Measurements from ENCODE around the gene DIPK1B. TPM values are rescaled to one million over a fixed set of nuclear protein-coding genes. Genes with fewer than 3 reads are reported as not detected.

The DIPK1B gene
- total RNA-seq, 1 donor from 2014 or later, result 293 TPM

DNA sequence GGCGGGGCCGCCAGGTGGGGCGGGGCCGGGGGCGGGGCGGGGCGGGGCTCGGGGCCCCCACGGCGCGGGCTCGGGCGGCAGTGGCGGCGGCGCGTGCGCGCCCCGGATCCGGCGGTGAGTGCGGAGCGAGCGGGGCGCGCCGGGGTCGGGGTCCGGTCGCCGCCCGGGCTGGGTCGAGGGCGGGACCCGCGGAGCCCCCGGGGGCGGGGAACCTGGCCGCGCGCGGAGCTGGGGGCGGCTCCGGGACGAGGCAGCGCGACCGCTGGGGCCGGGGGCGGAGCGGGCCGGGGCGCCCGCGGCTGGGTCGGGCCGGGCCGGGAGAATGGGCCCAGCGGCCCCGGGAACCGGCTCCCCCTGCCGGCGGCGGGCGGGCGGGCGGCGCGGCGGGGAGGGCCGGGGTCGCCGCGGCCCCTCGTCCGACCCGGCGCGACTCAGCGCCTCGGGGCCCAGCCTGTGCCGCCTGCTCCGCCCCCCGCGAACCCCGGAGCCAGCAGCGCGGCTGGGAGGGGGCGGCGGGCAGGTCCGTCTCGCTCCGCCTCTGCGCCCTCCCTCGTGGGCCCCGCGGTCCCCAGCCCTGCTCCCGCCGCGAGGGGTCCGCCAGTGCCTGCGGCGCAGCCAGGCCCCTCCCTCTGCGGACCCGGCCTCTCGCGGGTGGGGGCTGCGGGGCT is 46.5 kb upstream of the DIPK1B start:
- Mint-ChIP-seq H3K9me3 (ENCODE audit: unreplicated experiment) (no peaks in the 10 kb centered on the region), H3K36me3 (ENCODE audit: low read depth, unreplicated experiment) (peaks cover 34% of the 10 kb centered on the region), H3K4me1 (ENCODE audit: unreplicated experiment) (peaks cover 8% of the 10 kb centered on the region), H3K27ac (ENCODE audit: unreplicated experiment) (no peak overlapping the region), H3K27me3 (ENCODE audit: unreplicated experiment) (peaks cover 58% of the 10 kb centered on the region), H3K4me3 (ENCODE audit: unreplicated experiment) (no peak overlapping the region)
- TF ChIP-seq, protein P1, sequence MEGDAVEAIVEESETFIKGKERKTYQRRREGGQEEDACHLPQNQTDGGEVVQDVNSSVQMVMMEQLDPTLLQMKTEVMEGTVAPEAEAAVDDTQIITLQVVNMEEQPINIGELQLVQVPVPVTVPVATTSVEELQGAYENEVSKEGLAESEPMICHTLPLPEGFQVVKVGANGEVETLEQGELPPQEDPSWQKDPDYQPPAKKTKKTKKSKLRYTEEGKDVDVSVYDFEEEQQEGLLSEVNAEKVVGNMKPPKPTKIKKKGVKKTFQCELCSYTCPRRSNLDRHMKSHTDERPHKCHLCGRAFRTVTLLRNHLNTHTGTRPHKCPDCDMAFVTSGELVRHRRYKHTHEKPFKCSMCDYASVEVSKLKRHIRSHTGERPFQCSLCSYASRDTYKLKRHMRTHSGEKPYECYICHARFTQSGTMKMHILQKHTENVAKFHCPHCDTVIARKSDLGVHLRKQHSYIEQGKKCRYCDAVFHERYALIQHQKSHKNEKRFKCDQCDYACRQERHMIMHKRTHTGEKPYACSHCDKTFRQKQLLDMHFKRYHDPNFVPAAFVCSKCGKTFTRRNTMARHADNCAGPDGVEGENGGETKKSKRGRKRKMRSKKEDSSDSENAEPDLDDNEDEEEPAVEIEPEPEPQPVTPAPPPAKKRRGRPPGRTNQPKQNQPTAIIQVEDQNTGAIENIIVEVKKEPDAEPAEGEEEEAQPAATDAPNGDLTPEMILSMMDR (IDR thresholded peaks at IDR 0.05; ENCODE audit: unreplicated experiment), result no peak
- DNase-seq (ENCODE audit: low spot score), result peak; percentile 58

DNA sequence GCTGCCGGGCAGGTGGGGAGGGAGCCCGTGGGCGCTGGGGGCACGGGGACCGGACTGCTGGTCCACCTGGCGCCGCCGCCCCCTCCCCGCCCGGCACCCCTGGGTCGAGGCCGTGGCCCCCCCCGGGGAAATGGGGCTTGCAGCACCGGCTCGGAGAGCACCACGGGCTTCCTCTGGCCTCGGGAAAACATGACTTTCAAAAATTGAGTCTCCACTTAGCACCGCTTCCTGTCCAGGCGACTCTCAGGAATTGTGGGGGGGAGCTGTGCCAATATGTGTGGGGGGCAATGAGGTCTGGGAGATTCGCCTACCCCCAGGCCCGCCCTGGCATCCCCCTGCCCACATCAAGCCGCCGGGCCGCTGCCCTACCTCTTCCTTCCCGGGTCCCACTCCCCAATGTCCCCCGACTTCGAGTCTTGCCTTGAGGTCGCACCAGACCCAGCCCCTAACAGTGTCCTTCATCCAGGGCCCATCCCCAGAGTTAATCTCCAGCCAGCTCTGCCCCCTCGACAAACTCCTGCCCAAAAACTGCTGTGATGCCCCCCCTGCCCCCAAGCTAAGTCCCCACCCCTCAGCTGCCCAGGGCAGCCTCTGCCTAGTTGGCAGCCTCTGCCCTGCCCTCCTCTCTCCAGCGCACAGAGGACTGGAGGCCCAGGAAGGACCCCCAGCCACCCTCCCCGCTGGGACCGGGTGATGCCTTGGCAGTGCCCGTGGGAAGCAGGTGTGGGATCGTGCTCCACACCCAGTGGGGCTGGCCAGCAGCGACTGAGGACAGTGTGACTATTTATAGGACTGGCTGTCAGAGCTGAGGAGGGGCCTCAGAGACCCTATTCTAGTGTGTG is 45.8 kb upstream of the DIPK1B start:
- Mint-ChIP-seq H3K4me3 (ENCODE audit: unreplicated experiment) (peak overlapping the region; percentile 96), H3K27me3 (ENCODE audit: unreplicated experiment) (peaks cover 65% of the 10 kb centered on the region), H3K4me1 (ENCODE audit: unreplicated experiment) (peaks cover 8% of the 10 kb centered on the region), H3K9me3 (ENCODE audit: unreplicated experiment) (no peaks in the 10 kb centered on the region), H3K36me3 (ENCODE audit: low read depth, unreplicated experiment) (peaks cover 34% of the 10 kb centered on the region), H3K27ac (ENCODE audit: unreplicated experiment) (peak overlapping the region; percentile 93)
- TF ChIP-seq, protein P1 (IDR thresholded peaks at IDR 0.05; ENCODE audit: unreplicated experiment), result no peak
- DNase-seq (ENCODE audit: low spot score), result no peak

DNA sequence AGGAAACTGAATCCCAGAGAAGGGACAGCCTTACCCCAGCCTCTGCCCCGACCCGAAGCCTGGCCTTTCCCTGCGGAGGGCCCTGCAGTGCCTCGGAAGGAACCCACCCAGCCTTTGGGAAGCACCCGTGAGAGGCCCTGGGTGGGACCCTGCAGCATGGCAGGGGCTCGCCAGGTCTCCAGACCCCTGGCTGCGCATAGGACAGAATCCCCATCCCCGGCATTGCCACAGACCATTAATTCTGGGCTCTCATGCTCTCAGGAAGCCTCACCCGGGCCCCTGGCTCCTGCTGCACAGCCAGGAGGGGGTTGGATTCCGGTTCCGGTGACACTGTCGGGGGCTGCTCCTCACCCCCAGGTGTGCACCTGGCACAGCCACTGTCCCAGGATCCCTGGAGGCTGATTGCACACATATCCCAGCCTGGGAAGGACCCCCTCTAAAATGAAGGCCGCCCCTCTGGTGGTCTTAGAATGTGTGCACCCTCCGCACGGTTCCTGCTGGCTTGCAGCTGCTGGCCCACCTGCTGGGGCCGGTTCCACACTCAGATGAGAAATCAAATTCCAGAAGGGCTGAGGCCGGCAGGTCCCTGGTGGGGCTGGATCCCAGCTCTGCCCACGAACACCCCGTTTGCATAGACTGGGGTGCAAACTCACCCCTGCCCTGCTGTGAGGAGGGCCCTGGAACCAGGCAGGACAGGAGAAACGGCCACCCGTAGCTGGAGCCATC is 45.0 kb upstream of the DIPK1B start:
- Mint-ChIP-seq H3K27me3 (ENCODE audit: unreplicated experiment) (peaks cover 69% of the 10 kb centered on the region), H3K36me3 (ENCODE audit: low read depth, unreplicated experiment) (peaks cover 34% of the 10 kb centered on the region), H3K4me1 (ENCODE audit: unreplicated experiment) (peaks cover 8% of the 10 kb centered on the region), H3K9me3 (ENCODE audit: unreplicated experiment) (no peaks in the 10 kb centered on the region), H3K4me3 (ENCODE audit: unreplicated experiment) (peak overlapping the region; percentile 83), H3K27ac (ENCODE audit: unreplicated experiment) (no peak overlapping the region)
- TF ChIP-seq, protein P1 (IDR thresholded peaks at IDR 0.05; ENCODE audit: unreplicated experiment), result no peak
- no peak for DNase-seq (ENCODE audit: low spot score)

DNA sequence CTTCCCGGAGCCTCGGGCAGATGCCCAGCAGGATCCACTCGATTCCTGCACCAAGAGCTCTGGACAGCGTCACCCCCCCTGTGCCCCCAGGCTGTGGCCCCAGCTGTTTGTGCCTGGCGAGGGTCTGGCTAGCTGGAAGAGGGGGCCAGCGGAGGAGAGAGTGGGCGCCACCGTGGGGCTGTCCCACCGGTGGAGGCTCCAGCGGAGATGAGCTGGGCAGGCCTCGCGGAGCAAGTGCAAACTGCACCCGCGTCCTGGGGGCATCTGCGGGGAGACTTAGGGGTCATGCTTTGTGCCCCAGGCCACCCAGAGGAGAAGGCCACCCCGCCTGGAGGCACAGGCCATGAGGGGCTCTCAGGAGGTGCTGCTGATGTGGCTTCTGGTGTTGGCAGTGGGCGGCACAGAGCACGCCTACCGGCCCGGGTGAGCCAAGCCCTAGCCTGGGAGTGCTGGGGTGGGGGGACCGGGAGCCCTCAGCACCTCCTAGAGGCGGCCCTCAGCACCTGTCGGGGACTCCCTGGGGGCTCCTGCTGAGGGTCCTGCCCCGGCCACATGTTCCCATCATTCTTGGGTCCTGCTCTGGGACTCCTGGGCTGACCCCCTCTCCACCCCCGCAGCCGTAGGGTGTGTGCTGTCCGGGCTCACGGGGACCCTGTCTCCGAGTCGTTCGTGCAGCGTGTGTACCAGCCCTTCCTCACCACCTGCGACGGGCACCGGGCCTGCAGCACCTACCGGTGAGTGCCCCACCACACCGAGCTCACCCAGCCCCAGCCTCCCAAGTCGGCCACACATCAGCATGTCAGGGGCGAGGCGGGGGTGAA is 44.2 kb upstream of the DIPK1B start:
- H3K36me3 Mint-ChIP-seq (ENCODE audit: low read depth, unreplicated experiment), result peaks cover 32% of the 10 kb centered on the region
- TF ChIP-seq, protein P1 (IDR thresholded peaks at IDR 0.05; ENCODE audit: unreplicated experiment), result no peak
- H3K27me3 Mint-ChIP-seq (ENCODE audit: unreplicated experiment), result peaks cover 71% of the 10 kb centered on the region
- DNase-seq (ENCODE audit: low spot score), result no peak
- peak overlapping the region; percentile 90 for H3K4me3 Mint-ChIP-seq (ENCODE audit: unreplicated experiment)
- no peak overlapping the region for H3K27ac Mint-ChIP-seq (ENCODE audit: unreplicated experiment)
- H3K4me1 Mint-ChIP-seq (ENCODE audit: unreplicated experiment), result peaks cover 8% of the 10 kb centered on the region
- no peaks in the 10 kb centered on the region for H3K9me3 Mint-ChIP-seq (ENCODE audit: unreplicated experiment)

Data from endothelial cell (in vitro differentiated cells).